Measurements from ENCODE around the gene CREB5.

DNA sequence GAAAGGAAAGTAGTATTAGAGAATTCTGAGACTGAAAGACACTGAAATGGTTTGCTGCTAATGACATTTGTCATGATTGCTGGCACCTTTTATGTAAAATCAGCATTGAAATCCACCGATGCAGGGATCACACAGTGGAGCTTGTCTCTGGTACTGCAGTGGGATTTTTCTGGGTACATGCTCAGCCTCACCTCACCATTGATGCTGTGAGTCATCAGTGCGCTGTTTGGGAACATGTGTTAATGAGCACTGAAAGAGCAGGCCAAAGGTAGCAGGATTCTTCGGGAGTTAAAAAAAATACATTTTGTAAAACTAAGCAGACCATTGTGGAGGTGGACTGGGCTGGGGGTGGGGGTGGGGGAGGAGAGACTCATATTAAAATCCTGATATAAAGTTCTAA lies 174.9 kb downstream of the CREB5 start:
- TF ChIP-seq POLR2A (IDR thresholded peaks at IDR 0.05) (no peak), POLR2AphosphoS5 (IDR thresholded peaks at IDR 0.05) (no peak)
- TF ChIP-seq, protein P1, sequence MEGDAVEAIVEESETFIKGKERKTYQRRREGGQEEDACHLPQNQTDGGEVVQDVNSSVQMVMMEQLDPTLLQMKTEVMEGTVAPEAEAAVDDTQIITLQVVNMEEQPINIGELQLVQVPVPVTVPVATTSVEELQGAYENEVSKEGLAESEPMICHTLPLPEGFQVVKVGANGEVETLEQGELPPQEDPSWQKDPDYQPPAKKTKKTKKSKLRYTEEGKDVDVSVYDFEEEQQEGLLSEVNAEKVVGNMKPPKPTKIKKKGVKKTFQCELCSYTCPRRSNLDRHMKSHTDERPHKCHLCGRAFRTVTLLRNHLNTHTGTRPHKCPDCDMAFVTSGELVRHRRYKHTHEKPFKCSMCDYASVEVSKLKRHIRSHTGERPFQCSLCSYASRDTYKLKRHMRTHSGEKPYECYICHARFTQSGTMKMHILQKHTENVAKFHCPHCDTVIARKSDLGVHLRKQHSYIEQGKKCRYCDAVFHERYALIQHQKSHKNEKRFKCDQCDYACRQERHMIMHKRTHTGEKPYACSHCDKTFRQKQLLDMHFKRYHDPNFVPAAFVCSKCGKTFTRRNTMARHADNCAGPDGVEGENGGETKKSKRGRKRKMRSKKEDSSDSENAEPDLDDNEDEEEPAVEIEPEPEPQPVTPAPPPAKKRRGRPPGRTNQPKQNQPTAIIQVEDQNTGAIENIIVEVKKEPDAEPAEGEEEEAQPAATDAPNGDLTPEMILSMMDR (IDR thresholded peaks at IDR 0.05): no peak

Measured in breast epithelium (tissue), 3 donors.